BE2C (cell line): ENCODE measurements around the gene JUND.

Experiments
- DNase-seq: peaks from one replicate; pipeline ENCODE4 v3.0.0-alpha.2; 2020
- H3K27me3 ChIP-seq: fragments of 250-450 bp; sonication (Bioruptor Pico); 2 replicates; pipeline ENCODE4 v1.5.1; 2020; ENCODE audit warnings: mild to moderate bottlenecking
- H3K36me3 ChIP-seq: fragments of 250-450 bp; sonication (Bioruptor Pico); 2 replicates; pipeline ENCODE4 v1.5.1; 2020; ENCODE audit warnings: mild to moderate bottlenecking
- H3K4me1 ChIP-seq: fragments of 250-450 bp; sonication (Bioruptor Pico); 2 replicates; pipeline ENCODE4 v1.5.1; 2020
- H3K4me3 ChIP-seq: 2 replicates; pipeline ENCODE4 v1.5.1; 2011; ENCODE audit warnings: low read depth, low read length
- H3K9me3 ChIP-seq: fragments of 250-450 bp; sonication (Bioruptor Pico); 2 replicates; pipeline ENCODE4 v1.5.1; 2020
- TF ChIP-seq, protein P1 (sequence below): IDR thresholded peaks from 2 replicates; pipeline ENCODE4 v1.5.1; 2012; ENCODE audit warnings: mild to moderate bottlenecking, low read depth, low read length

Gene JUND

DNA sequence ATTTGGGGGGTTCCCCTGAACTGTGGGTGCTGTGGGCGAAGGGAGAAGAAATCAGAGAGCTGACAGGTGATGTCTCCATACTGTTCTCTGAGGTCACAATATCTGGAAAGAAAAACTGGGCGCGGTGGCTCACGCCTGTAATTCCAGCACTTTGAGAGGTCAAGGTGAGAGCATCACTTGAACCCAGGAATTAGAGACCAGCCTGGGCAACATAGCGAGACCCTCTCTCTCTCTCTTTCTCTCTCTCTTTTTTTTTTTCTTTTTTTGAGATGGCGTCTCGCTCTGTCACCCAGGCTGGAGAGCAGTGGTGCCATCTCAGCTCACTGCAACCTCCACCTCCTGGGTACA is 29.1 kb downstream of the JUND start:
- H3K4me3 ChIP-seq: no peak overlapping the region
- TF ChIP-seq, protein P1, sequence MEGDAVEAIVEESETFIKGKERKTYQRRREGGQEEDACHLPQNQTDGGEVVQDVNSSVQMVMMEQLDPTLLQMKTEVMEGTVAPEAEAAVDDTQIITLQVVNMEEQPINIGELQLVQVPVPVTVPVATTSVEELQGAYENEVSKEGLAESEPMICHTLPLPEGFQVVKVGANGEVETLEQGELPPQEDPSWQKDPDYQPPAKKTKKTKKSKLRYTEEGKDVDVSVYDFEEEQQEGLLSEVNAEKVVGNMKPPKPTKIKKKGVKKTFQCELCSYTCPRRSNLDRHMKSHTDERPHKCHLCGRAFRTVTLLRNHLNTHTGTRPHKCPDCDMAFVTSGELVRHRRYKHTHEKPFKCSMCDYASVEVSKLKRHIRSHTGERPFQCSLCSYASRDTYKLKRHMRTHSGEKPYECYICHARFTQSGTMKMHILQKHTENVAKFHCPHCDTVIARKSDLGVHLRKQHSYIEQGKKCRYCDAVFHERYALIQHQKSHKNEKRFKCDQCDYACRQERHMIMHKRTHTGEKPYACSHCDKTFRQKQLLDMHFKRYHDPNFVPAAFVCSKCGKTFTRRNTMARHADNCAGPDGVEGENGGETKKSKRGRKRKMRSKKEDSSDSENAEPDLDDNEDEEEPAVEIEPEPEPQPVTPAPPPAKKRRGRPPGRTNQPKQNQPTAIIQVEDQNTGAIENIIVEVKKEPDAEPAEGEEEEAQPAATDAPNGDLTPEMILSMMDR: no peak
- H3K9me3 ChIP-seq: no peaks in the 10 kb centered on the region
- H3K36me3 ChIP-seq: no peaks in the 10 kb centered on the region
- no peaks in the 10 kb centered on the region for H3K4me1 ChIP-seq
- DNase-seq: no peak
- H3K27me3 ChIP-seq: peaks cover 17% of the 10 kb centered on the region

DNA sequence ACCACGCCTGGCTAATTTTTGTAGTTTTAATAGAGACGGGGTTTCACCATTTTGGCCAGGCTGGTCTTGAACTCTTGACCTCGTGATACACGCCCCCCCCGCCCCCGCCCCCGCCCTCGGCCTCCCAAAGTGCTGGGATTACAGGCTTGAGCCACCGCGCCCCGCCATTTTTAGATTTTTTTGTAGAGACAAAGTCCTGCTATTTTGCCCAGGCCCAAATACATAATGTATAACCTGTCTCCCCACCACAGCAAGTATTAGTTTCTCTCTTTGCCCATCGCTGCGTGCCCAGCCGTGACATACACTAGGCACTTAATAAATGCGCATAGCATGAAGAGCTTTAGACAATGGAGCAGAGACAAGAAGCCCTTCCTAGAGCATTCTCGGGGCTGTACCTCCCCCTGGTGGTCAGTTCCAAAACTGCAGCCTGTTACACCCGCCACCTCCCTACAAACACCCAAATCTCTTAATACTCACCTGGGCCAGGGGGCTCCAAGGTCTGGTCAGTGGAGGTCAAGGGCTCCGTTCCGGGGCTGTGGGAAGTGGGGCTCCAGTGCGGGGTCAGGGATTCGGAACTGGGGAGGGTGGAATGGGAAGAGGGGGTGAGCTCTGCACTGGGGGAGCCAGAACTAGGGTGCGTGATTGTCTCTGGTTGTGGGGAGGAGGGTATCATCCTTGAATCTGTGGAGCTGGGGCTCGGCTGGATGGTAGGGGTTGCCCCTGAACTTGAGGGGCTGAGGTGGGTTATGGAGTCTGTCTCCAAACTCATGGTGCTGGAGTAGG is 29.6 kb downstream of the JUND start:
- DNase-seq: peak; percentile 67
- TF ChIP-seq, protein P1: peak; percentile 96
- Histone ChIP-seq H3K36me3 (no peaks in the 10 kb centered on the region), H3K4me3 (no peak overlapping the region), H3K4me1 (no peaks in the 10 kb centered on the region), H3K9me3 (no peaks in the 10 kb centered on the region), H3K27me3 (peaks cover 15% of the 10 kb centered on the region)

DNA sequence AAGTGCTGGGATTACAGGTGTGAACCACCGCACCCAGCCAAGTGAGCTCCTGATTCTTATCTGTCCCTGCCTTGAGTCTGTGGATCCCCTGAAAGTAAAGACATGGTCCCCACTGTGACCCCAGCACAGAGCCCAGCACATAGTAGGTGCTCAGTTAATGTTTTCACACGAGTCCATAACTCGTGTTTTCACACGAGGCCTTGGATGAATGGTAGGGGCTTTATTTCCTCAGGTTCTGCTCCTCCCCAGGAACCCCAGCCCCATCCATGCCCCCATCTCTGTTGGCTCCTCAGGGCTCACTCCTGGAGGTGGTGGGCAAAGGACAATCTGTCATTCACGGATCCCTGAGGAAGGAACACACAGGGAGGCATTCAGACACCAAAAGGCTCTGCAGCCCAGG is 31.6 kb downstream of the JUND start:
- Histone ChIP-seq H3K9me3 (no peaks in the 10 kb centered on the region), H3K27me3 (peaks cover 9% of the 10 kb centered on the region), H3K4me3 (no peak overlapping the region), H3K36me3 (no peaks in the 10 kb centered on the region), H3K4me1 (no peaks in the 10 kb centered on the region)
- TF ChIP-seq, protein P1: no peak
- no peak for DNase-seq

DNA sequence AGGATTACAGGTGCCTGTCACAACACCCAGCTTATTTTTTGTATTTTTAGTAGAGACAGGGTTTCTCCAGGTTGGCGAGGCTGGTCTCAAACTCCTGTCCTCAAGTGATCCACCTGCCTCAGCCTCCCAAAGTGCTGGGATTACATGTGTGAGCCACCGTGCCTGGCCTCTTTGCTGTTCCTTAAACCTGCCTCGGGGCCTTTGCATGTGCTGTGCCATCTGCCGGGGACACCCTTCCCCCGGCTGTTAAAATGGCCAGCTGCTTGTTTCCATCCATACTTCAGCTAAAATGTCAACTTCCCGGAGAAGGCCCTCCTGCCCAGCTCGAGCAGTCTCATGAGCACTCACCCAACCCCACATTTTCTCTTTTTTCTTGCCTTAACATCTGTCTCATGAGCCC is 36.1 kb downstream of the JUND start:
- H3K4me3 ChIP-seq: no peak overlapping the region
- H3K36me3 ChIP-seq: no peaks in the 10 kb centered on the region
- TF ChIP-seq, protein P1: no peak
- DNase-seq: no peak
- no peaks in the 10 kb centered on the region for H3K27me3 ChIP-seq
- no peaks in the 10 kb centered on the region for H3K9me3 ChIP-seq
- no peaks in the 10 kb centered on the region for H3K4me1 ChIP-seq

DNA sequence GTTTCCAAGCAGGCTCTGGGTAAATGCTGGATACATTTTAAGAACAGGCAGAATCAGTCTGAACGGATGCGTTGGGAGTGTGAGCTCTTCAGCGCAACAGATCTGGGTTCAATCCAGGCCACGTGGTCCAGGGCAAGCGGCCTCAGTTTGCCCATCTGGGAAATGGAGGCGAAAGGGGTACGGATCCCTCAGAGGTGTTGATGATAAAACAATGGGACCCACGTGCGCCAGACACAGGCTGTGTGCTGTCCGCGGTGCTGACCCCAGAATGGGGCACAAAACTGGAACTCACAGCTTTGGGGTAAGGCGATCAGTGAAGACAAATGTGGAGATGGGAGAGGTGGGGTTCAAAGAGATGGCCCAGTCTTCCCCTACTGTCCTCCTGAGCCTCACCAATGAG is 42.1 kb downstream of the JUND start:
- H3K4me1 ChIP-seq: no peaks in the 10 kb centered on the region
- no peak for DNase-seq
- H3K27me3 ChIP-seq: peaks cover 4% of the 10 kb centered on the region; the same call in 1 of the 2 replicates
- TF ChIP-seq, protein P1: no peak
- no peak overlapping the region for H3K4me3 ChIP-seq
- no peaks in the 10 kb centered on the region for H3K9me3 ChIP-seq
- H3K36me3 ChIP-seq: no peaks in the 10 kb centered on the region

DNA sequence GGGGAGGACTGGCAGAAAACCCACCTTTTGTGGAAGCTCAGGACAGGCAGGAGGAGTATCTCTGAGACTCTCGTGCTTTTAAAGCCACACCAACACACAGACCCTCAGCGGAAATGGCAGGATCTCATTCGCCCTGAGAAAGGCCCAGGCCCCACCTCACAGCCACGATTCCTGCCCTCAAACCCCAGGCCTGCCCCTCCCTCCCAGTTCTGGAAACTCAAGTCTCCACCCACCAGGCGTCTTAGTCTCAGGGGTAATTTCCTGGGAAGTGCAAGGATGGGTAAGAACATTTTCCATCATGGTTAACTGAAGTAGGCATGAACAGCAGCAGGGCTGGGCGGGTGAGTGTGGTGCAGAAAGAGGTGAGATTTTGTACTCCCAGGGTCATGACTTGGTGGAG is 47.2 kb downstream of the JUND start:
- peak overlapping the region; percentile 83 for H3K4me3 ChIP-seq
- H3K4me1 ChIP-seq: peaks cover 2% of the 10 kb centered on the region; the same call in 1 of the 2 replicates
- H3K27me3 ChIP-seq: peaks cover 11% of the 10 kb centered on the region
- H3K9me3 ChIP-seq: no peaks in the 10 kb centered on the region
- TF ChIP-seq, protein P1: no peak
- no peak for DNase-seq
- H3K36me3 ChIP-seq: no peaks in the 10 kb centered on the region
